Measurements from ENCODE around the gene GAPDH.
"Not testable (repeated sequence)": the region's sequence is repeated elsewhere in the genome, so short reads cannot be mapped to it uniquely, and the experiment has no call there.

Gene GAPDH

GRCh38 chr12:6546016-6546415, 11.7 kb downstream of the GAPDH start:
- no peak for DNase-seq (ENCODE audit: low read depth)

DNA sequence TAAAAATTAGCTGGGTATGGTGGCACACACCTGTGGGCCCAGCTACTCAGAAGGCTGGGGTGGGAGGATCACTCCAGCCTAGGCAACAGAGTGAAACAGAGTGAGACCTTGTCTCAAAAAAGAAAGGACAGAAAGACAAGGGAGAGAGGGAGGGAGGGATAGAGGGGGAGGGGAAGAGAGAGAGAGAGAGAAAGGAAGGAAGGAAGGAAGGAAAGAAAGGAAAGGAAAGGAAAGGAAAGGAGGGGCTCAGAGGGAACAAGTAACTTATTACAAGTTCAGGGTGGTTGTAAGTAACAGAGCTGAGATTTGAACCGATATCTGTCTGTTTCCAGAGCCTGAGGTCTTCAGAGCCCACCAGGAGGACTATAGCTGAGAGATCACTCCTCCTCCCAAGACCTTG, 13.2 kb downstream of the GAPDH start:
- no peak for DNase-seq (ENCODE audit: low read depth)

DNA sequence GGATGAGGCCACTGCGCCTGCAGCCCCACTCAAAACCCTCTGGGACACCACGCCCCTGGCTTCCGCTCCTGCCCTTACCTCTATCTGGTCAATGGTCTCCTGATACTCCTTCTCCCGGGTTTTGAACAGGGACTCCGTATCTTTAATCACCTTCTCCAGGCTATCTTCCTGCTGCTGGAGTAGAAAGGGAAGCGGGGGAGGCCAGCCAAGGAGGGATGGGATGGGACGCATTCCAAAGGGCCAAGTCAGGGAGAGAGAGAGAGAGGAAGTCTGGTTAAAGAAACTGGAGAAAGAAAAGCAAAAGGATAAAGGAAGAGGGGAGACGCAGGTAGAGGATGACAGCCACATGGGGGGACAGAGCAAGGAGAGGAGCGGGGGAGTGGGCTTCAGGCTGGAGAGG, 13.7 kb downstream of the GAPDH start:
- DNase-seq (ENCODE audit: low read depth), result no peak

DNA sequence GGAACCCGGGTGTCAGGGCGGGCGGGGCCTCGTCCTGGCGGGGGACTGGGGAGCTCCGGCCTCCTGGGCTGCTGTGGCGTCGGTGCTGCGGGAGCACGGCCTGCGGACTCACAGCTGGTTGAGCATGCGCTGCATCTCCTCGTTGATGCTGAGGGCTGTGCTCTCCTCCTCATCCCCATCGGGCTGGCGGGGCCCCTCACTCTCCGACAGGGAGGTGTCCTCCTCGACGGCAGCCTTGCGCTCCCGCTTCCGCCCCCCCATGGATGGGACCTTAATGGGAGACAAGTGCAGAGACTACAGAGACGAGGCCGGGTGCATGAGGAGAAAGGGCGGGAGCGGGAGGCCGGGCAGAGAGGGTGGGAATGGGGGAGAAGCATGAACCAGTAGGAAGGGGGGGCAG, 14.2 kb downstream of the GAPDH start:
- no peak for DNase-seq (ENCODE audit: low read depth)

DNA sequence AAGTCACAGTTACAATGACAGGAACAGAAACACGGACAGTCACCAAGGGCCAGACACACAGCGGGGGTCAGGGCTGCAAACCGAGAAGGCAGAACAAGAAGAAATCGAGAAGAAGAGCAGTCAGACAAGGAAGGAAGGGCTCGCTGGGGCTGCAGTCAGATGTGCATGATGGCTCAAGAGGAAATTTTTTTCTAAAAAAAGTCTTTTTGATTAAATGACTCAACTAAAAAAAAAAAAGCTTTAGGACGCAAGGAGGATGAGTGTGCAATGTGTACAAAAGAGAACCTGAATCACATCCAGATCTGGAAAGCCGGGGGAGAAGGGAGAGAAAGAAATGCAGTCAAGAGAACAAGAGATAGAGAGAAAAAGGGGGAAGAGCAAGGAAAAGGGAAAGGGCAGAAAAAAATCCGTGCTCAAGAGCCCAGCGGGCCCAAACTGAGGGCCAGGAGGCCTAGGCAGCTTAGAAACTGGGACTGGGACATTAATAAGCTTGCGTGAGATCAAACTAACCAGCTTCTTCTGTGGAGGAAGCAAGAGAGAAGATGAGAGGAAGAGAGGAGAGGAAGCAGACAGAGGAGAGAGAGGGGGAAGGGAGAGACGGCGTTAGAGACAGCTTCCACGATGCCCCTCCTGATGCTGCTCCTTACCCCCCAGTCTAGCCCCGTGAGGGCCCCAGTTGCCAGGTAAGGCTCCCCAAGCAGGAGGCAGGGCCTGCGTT, 14.8 kb downstream of the GAPDH start:
- DNase-seq (ENCODE audit: low read depth), result no peak

- DNase-seq (ENCODE audit: low read depth), result no peak
Measured at GRCh38 chr12:6549684-6550151, 15.4 kb downstream of the GAPDH start.

DNA sequence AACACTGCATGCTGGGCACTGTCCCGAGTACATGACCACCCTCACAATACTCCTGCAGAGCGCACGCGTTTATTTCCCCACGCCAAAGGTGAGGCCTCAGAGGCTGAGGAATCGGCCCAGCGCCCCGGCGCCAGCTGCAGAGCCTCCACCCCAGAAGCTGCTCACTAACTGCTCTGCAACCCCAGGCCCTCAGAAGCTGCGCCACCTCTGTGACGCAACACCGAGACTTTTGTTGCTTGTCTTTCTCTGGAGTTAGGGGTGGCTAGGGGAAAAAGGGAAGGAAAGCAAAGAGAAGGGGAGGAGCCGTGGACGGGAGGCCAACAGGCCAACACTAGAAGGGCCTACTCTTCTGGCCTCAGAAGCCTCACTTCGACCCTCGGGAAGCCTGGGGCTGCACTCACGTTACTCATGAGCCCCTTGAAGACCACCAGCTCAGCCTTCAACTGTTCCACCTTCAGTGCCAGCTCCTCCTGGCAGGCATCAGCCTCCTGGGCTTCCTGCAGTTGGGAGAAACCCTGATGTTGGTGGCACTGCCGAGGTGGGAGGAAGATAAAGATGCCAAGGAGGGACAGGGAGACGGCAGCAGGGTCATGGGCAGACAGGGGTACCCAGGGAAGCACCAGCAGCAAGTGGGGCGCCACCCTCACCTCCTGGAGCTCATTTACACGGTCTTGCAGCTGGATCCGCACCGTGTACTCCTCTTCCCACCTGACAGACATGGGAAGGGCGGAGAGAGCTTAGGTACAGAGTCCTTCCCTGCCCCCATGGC, 16.2 kb downstream of the GAPDH start:
- DNase-seq (ENCODE audit: low read depth), result no peak

GRCh38 chr12:6551063-6551461, 16.7 kb downstream of the GAPDH start:
- DNase-seq (ENCODE audit: low read depth), result no peak

GRCh38 chr12:6551496-6552139, 17.3 kb downstream of the GAPDH start:
- DNase-seq (ENCODE audit: low read depth), result no peak

GRCh38 chr12:6552140-6552551, 17.8 kb downstream of the GAPDH start:
- DNase-seq (ENCODE audit: low read depth), result no peak

GRCh38 chr12:6553051-6553868, 18.9 kb downstream of the GAPDH start:
- DNase-seq (ENCODE audit: low read depth), result no peak

GRCh38 chr12:6554168-6555017, 20.1 kb downstream of the GAPDH start:
- peak; percentile 69 for DNase-seq (ENCODE audit: low read depth)

- DNase-seq (ENCODE audit: low read depth), result no peak
Measured at GRCh38 chr12:6555018-6555691, 20.8 kb downstream of the GAPDH start.

GRCh38 chr12:6556496-6556817, 22.1 kb downstream of the GAPDH start:
- not testable (repeated sequence) for DNase-seq (ENCODE audit: low read depth)

GRCh38 chr12:6556857-6557256, 22.5 kb downstream of the GAPDH start:
- no peak for DNase-seq (ENCODE audit: low read depth)

DNA sequence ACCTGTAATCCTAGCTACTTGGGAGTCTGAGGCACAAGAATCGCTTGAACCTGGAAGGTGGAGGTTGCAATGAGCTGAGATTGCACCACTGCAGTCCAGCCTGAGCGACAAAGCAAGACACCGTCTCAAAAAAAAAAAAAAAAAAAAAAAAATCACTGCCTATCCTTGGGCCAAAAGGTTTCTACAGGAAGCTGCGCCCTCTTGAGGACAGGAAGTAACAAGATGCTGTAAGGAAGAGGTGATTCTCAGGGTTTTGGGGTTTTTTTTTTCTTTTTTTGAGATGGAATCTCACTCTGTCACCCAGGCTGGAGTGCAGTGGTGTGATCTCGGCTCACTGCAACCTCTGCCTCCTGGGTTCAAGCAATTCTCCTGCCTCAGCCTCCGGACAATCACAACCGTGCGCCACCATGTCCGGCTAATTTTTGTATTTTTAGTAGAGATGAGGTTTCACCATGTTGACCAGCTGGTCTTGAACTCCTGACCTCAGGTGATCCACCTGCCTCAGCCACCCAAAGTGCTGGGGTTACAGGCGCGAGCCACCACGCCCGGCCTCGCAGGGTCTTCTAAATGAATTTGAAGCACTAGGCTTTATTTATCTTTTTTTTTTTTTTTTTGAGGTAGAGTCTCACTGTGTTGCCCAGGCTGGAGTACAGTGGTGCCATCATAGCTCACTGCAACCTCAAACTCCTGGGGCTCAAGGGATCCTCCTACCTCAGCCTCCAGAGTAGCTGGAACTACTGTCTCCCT, 23.9 kb downstream of the GAPDH start:
- DNase-seq (ENCODE audit: low read depth), result peak; percentile 26

- no peak for DNase-seq (ENCODE audit: low read depth)
Measured at GRCh38 chr12:6559500-6559899, 25.2 kb downstream of the GAPDH start.

DNA sequence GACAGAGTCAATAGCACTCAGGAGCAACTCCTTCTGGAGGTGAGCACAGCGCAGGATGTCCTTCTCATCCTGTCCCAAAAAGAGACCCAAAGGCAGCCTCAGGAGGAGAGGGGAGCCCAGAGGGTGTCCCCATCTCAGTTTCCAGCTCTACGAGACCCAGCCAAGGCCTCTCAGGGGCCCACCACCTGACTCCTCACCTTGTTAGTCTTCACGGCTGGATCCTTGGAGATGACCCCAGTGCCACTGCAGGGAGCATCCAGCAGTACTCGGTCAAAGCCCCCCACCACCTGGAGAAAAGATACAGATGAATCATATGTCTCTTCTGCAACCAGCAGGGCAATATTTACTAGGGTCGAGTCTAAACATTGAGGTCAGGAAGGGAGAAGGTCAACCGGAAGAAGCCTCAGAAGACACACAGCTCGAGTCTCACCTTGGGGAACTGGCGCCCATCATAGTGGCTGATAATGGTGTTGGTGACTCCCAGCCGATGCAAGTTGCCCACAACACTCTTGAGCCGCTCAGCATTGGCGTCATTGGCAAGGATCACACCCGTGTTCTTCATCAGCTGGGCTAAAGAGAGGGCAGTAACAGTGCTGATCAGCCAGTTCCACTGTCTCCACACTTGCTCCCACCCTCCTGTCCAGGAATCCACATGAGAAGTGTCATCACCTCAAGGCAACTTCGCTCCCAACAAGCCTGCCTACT, 26.3 kb downstream of the GAPDH start:
- DNase-seq (ENCODE audit: low read depth), result no peak

DNA sequence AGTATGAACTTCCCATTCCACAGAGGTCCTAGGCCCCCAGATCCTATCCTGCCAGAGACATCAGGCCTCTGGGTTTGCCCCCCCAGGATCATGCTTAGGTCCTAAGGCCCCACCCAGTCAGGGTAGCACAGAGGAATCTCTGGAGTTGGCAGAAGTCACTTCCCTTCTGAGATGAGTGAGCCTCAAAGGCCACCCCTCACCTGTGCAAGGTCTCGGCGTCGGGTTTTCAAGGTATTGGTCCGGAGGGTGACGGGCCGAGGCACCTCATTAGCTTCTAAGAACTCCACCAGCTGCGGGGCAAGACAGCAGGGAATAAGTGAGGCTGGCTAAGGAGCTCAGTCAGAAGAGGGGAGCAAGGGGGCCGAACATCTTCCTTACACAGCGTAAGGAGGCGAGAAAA, 28.6 kb downstream of the GAPDH start:
- no peak for DNase-seq (ENCODE audit: low read depth)
